ENCODE data around the gene SYNC.
"Not testable (repeated sequence)": the region's sequence is repeated elsewhere in the genome, so short reads cannot be mapped to it uniquely, and the experiment has no call there.

Gene SYNC

DNA sequence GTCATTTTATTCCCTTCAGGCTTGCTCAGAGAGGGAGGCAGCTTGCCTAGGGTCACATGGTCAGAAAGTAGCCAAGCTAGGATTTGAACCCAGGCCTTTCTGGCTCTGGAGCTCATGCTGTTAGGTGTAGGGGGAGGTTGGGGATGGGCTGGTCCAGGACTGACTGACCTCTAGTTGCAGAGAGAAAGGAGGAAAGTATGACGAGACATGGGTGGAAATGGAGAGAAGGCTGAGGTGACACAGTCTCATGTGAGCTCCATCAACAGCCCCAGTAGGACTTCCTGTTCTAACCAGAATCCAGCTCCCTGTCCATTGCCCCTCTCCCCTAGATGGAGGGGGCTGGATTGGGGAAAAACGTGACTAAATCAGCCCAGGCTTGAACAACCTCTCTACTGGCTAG is 15.5 kb upstream of the SYNC start:
- H3K9ac ChIP-seq (ENCODE audit: low read depth, low read length): peak overlapping the region; percentile 8
- H3K9me3 ChIP-seq (ENCODE audit: control insufficient read depth, insufficient read depth, low read length): no peaks in the 10 kb centered on the region
- no peaks in the 10 kb centered on the region for H3K27me3 ChIP-seq (ENCODE audit: control insufficient read depth, insufficient read depth, low read length)
- H3K4me1 ChIP-seq (ENCODE audit: control insufficient read depth, insufficient read depth, low read length): peaks cover 9% of the 10 kb centered on the region
- H3K4me3 ChIP-seq (ENCODE audit: low read depth, low read length): no peak overlapping the region
- H3K36me3 ChIP-seq (ENCODE audit: control insufficient read depth, insufficient read depth, low read length): no peaks in the 10 kb centered on the region

DNA sequence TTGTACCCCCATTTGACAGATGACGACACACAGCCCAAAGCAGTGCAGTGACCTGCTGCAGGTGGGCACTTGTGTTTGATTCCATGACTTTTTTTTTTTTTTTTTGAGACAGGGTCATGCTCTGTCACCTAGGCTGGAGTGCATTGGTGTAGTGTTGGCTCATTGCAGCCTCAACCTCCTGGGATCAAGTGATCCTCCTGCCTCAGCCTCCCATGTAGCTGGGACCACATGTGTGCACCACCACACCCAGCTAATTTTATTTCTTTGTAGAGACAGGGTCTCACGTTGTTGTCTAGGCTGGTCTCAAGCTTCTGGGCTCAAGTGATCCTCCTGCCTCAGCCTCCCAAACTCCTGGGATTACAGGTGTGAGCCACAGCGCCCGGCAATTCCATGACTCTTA is 14.9 kb upstream of the SYNC start:
- H3K9me3 ChIP-seq (ENCODE audit: control insufficient read depth, insufficient read depth, low read length): no peaks in the 10 kb centered on the region
- peaks cover 9% of the 10 kb centered on the region for H3K4me1 ChIP-seq (ENCODE audit: control insufficient read depth, insufficient read depth, low read length)
- H3K27me3 ChIP-seq (ENCODE audit: control insufficient read depth, insufficient read depth, low read length): no peaks in the 10 kb centered on the region
- H3K9ac ChIP-seq (ENCODE audit: low read depth, low read length): no peak overlapping the region
- no peak overlapping the region for H3K4me3 ChIP-seq (ENCODE audit: low read depth, low read length)
- H3K36me3 ChIP-seq (ENCODE audit: control insufficient read depth, insufficient read depth, low read length): no peaks in the 10 kb centered on the region

DNA sequence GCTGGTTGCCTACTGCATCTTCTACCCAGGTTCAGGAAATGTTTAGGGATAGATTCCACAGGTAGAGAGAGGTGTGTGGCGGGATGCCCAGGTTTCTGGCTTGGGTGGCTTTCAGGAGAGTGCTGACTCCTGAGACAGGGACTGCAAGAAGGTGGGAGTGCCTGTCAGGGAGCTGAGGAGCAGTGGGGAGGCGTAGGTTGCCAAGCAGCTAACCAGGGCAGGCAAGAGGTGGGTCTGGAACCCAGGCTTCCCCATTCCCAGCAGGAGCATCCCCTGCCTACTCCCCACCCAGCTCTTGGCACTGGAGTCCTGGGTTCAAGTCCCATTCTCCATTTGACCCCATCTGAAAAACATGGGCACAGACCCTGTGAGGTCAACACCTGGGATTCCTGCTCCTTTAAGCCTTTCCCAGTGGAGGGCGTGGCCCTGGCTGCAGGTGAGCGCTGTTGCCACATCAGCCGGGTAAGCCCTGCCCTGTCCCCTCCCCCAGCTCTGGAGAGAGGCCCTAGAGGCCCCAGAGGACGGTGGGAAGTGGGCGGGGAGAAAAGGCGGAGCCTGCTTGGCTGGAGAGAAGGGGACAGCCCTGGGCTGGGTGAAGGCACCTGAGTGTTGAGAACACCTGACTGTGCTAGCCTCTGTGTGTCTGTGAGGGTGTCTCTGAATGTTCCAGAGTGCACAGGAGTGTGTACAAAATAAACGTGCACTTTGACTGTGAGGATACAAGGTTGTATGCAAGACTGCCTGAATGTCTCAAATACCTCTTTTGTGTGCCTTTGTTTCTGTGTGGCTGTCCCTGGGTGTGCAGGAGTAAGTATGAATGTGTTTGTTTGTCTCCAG is 14.0 kb upstream of the SYNC start:
- H3K9me3 ChIP-seq (ENCODE audit: control insufficient read depth, insufficient read depth, low read length): no peaks in the 10 kb centered on the region
- peak overlapping the region; percentile 24 for H3K4me3 ChIP-seq (ENCODE audit: low read depth, low read length)
- no peak overlapping the region for H3K9ac ChIP-seq (ENCODE audit: low read depth, low read length)
- no peaks in the 10 kb centered on the region for H3K27me3 ChIP-seq (ENCODE audit: control insufficient read depth, insufficient read depth, low read length)
- H3K4me1 ChIP-seq (ENCODE audit: control insufficient read depth, insufficient read depth, low read length): peaks cover 9% of the 10 kb centered on the region
- H3K36me3 ChIP-seq (ENCODE audit: control insufficient read depth, insufficient read depth, low read length): no peaks in the 10 kb centered on the region

DNA sequence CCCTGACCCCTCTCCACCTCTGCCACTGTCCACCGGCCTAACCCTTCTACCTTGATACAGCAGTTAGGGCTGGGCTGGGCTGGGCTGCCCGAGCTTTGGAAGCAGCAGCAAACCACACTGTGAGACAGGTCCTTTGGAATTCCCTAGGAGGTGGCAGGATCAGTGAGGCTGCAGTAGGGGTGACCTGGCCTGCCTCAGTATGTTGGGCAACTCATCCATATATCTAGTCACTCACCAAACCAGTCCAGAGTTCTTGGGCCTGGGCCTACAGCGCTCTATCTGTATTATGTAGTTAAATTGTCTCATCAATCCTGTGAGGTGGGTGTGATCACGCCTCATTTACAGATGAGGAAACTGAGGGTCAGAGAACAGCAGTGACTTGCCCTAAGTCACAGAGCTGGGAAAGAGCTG is 13.3 kb upstream of the SYNC start:
- Histone ChIP-seq H3K9me3 (ENCODE audit: control insufficient read depth, insufficient read depth, low read length) (no peaks in the 10 kb centered on the region), H3K4me1 (ENCODE audit: control insufficient read depth, insufficient read depth, low read length) (peaks cover 9% of the 10 kb centered on the region), H3K36me3 (ENCODE audit: control insufficient read depth, insufficient read depth, low read length) (no peaks in the 10 kb centered on the region), H3K4me3 (ENCODE audit: low read depth, low read length) (peak overlapping the region; percentile 1), H3K9ac (ENCODE audit: low read depth, low read length) (no peak overlapping the region), H3K27me3 (ENCODE audit: control insufficient read depth, insufficient read depth, low read length) (no peaks in the 10 kb centered on the region)

DNA sequence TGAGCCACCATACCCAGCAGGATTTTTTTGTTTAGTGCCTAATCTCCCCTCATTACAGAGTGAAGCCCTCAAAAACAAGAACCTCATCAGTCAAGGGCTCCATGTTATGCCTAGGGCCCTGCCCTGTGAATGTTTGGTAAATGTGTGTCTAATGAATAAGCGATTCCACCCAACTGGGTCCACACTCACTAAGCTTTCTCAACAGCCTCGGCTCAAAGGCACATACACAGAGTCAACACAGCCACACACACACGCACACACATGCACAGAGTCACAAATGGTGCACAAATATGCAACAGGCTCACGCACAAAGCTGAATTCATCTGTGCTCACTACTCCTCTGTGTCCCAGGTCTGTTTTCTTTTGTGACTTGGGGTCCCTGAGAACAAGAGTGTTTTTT is 11.7 kb upstream of the SYNC start:
- H3K27me3 ChIP-seq (ENCODE audit: control insufficient read depth, insufficient read depth, low read length): no peaks in the 10 kb centered on the region
- no peak overlapping the region for H3K4me3 ChIP-seq (ENCODE audit: low read depth, low read length)
- H3K36me3 ChIP-seq (ENCODE audit: control insufficient read depth, insufficient read depth, low read length): no peaks in the 10 kb centered on the region
- no peaks in the 10 kb centered on the region for H3K9me3 ChIP-seq (ENCODE audit: control insufficient read depth, insufficient read depth, low read length)
- no peak overlapping the region for H3K9ac ChIP-seq (ENCODE audit: low read depth, low read length)
- peaks cover 9% of the 10 kb centered on the region for H3K4me1 ChIP-seq (ENCODE audit: control insufficient read depth, insufficient read depth, low read length)

DNA sequence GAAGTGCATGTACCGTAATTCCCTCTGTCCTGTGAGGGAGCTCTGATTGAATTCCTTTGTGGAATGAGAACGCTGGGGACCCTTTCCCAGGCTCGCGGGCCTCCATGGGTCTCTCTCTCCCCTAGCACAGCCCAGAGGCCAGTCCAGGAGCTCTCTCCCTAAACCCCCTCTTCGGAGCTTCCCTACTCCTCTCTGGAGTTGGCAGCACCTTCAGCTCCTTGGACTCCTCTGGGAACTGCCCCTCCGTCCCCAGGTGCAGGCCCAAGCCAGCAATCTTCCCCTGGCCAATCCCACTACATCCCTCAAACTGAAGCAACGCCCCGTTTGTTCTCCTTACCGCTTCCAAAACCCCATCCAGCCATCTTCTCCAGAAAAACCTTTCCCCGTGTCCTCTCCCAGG is 10.5 kb upstream of the SYNC start:
- Histone ChIP-seq H3K9me3 (ENCODE audit: control insufficient read depth, insufficient read depth, low read length) (no peaks in the 10 kb centered on the region), H3K36me3 (ENCODE audit: control insufficient read depth, insufficient read depth, low read length) (no peaks in the 10 kb centered on the region), H3K4me1 (ENCODE audit: control insufficient read depth, insufficient read depth, low read length) (peaks cover 9% of the 10 kb centered on the region), H3K27me3 (ENCODE audit: control insufficient read depth, insufficient read depth, low read length) (no peaks in the 10 kb centered on the region), H3K4me3 (ENCODE audit: low read depth, low read length) (no peak overlapping the region), H3K9ac (ENCODE audit: low read depth, low read length) (no peak overlapping the region)

DNA sequence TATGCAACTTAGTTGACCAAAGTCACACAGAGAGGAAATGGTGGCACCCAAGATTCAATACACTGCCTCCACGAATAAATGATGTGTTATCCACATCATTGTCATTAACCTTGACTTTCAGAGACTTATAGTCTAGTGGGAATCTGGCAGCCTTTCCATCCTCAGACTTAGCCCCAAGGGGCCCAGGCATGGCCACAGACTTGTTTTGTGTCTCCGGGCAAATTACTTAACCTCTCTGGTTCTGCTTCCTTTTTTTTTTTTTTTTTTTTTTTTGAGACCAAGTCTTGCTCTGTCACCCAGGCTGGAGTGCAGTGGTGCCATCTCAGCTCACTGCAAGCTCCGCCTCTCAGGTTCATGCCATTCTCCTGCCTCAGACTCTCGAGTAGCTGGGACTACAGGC is 8.7 kb upstream of the SYNC start:
- H3K4me1 ChIP-seq (ENCODE audit: control insufficient read depth, insufficient read depth, low read length); H3K4me3 ChIP-seq (ENCODE audit: low read depth, low read length); H3K27me3 ChIP-seq (ENCODE audit: control insufficient read depth, insufficient read depth, low read length): not testable (repeated sequence)

DNA sequence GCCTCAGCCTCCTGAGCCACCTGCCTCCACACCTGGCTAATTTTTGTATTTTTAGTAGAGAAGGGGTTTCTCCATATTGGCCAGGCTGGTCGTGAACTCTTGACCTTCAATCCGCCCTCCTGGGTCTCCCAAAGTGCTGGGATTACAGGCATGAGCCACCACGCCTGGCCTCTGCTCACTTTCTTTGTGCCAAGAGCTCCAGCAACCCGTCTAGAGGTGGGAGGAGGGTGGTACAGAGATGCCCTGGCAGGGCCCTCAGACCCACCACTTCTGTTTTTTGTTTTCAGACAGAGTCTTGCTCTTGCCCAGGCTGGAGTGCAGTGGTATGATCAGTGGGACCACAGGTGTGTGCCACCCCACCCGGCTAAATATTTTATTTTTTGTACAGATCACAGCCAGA is 6.9 kb upstream of the SYNC start:
- H3K36me3 ChIP-seq (ENCODE audit: control insufficient read depth, insufficient read depth, low read length): no peaks in the 10 kb centered on the region

More for the DNA sequence above, 8.7 kb upstream of the SYNC start:
- not testable (repeated sequence) for H3K36me3 ChIP-seq (ENCODE audit: control insufficient read depth, insufficient read depth, low read length); H3K9ac ChIP-seq (ENCODE audit: low read depth, low read length); H3K9me3 ChIP-seq (ENCODE audit: control insufficient read depth, insufficient read depth, low read length)

DNA sequence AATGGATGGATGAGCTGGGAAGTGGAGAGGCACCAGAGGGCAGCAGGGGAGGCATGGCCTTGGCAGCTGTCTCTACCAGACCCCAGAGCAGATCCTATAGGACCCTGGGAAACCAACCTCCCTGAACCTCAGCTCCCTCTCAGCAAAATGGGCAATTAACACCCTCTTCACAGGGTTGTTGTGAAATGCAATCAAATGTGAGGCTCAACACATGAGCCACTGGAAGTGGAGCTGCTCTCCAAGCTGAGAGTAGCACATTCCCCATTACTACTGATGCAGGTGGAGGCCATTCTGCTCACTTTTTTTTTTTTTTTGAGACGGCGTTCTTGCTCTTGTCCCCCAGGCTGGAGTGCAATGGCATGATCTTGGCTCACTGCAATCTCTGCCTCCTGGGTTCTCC is 6.5 kb upstream of the SYNC start:
- H3K4me1 ChIP-seq (ENCODE audit: control insufficient read depth, insufficient read depth, low read length): no peaks in the 10 kb centered on the region
- H3K9me3 ChIP-seq (ENCODE audit: control insufficient read depth, insufficient read depth, low read length): no peaks in the 10 kb centered on the region
- no peaks in the 10 kb centered on the region for H3K36me3 ChIP-seq (ENCODE audit: control insufficient read depth, insufficient read depth, low read length)
- peaks cover 10% of the 10 kb centered on the region for H3K27me3 ChIP-seq (ENCODE audit: control insufficient read depth, insufficient read depth, low read length)
- H3K9ac ChIP-seq (ENCODE audit: low read depth, low read length): no peak overlapping the region
- no peak overlapping the region for H3K4me3 ChIP-seq (ENCODE audit: low read depth, low read length)

More for the DNA sequence above, 6.9 kb upstream of the SYNC start:
- Histone ChIP-seq H3K4me1 (ENCODE audit: control insufficient read depth, insufficient read depth, low read length) (no peaks in the 10 kb centered on the region), H3K4me3 (ENCODE audit: low read depth, low read length) (no peak overlapping the region), H3K9ac (ENCODE audit: low read depth, low read length) (no peak overlapping the region), H3K9me3 (ENCODE audit: control insufficient read depth, insufficient read depth, low read length) (no peaks in the 10 kb centered on the region), H3K27me3 (ENCODE audit: control insufficient read depth, insufficient read depth, low read length) (peaks cover 6% of the 10 kb centered on the region)

DNA sequence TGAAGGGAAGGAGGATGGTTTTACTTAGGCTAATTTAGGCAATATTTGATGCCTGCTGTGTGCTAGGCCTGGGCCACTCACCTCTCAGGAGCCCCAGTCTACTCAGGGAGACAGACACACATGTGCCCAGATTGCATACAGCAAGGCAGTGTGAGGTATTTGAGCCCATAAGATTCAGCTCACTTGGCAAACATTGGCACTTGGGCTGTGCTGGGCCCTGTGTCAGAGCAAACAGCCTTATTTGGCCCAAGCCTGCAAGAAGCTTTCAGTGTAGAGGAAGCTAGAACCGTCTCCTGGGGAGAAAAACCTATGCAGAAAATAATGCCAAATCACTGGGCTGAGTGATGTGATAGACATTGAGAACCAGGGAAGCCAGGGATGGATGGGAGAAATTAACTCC is 3.9 kb upstream of the SYNC start:
- Histone ChIP-seq H3K36me3 (ENCODE audit: control insufficient read depth, insufficient read depth, low read length) (no peaks in the 10 kb centered on the region), H3K9me3 (ENCODE audit: control insufficient read depth, insufficient read depth, low read length) (no peaks in the 10 kb centered on the region), H3K4me1 (ENCODE audit: control insufficient read depth, insufficient read depth, low read length) (peaks cover 5% of the 10 kb centered on the region), H3K4me3 (ENCODE audit: low read depth, low read length) (no peak overlapping the region), H3K9ac (ENCODE audit: low read depth, low read length) (no peak overlapping the region), H3K27me3 (ENCODE audit: control insufficient read depth, insufficient read depth, low read length) (peaks cover 26% of the 10 kb centered on the region)

DNA sequence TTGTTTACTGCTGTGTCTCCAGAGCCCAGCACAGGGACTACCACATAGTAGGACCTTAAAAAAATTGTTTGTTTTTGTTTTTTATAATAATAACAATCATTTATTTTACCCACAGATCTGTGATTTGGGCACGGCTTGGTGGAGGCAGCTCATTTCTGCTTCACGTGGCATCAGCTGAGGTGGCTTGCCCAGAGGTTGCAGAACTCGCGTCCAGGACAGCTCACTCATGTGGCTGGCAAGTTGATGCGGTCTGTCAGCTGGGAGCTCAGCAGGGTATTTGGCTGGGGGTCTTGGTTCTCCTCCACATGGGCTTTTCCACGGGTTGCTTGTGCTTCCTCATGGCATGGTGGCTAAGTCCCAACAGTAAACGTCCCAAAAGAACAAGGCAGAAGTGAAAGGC is 2.9 kb upstream of the SYNC start:
- Histone ChIP-seq H3K9ac (ENCODE audit: low read depth, low read length) (no peak overlapping the region), H3K4me1 (ENCODE audit: control insufficient read depth, insufficient read depth, low read length) (peaks cover 5% of the 10 kb centered on the region), H3K36me3 (ENCODE audit: control insufficient read depth, insufficient read depth, low read length) (no peaks in the 10 kb centered on the region), H3K27me3 (ENCODE audit: control insufficient read depth, insufficient read depth, low read length) (peaks cover 26% of the 10 kb centered on the region), H3K9me3 (ENCODE audit: control insufficient read depth, insufficient read depth, low read length) (no peaks in the 10 kb centered on the region), H3K4me3 (ENCODE audit: low read depth, low read length) (no peak overlapping the region)

DNA sequence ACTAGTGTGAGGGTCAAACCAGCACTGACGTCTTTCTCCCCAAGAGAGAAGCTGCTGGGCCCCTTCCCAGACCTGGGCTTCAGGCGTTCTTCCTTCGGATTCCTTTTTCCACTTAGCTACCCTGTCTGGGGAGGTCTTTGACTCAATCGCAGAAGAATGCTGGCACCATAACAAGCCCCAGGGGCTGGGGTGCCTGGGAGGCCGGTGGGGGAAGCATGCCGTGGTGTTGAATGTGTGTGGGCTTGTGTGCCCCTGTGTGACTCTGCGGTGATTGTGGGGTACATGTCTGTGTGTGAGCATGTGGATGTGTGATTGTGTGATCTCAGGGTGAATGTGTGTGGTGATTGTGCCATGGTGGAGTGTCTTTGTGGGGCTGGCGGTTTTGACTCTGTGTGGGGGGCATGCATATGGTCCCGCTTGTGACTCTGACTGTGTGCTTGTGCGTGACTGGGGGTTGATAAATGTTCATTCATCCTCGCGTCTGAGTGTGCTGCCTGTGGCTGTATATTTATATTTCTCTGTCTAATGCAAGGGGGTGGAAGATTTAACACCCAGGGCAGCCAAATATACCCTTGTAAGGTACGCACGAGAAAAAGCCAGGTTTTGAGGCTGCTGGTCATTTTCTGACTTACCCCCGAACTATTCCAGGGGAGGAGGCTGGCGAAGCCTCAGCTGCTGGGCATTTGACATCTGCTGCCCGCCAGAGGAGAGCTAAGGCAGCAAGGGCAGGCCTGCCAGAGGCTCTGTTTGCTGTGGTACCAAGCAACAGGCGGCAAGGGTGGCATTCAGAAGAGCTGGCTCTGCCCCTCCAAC is 1.1 kb upstream of the SYNC start:
- H3K4me1 ChIP-seq (ENCODE audit: control insufficient read depth, insufficient read depth, low read length): peaks cover 5% of the 10 kb centered on the region
- H3K9ac ChIP-seq (ENCODE audit: low read depth, low read length): no peak overlapping the region
- peak overlapping the region; percentile 67 for H3K4me3 ChIP-seq (ENCODE audit: low read depth, low read length)
- H3K9me3 ChIP-seq (ENCODE audit: control insufficient read depth, insufficient read depth, low read length): no peaks in the 10 kb centered on the region
- H3K27me3 ChIP-seq (ENCODE audit: control insufficient read depth, insufficient read depth, low read length): peaks cover 26% of the 10 kb centered on the region
- no peaks in the 10 kb centered on the region for H3K36me3 ChIP-seq (ENCODE audit: control insufficient read depth, insufficient read depth, low read length)

Measured in iPS-15b (cell line).